HG03457 (cell line): Measurements from ENCODE around the gene UHMK1.
"Not testable (repeated sequence)": the region's sequence is repeated elsewhere in the genome, so short reads cannot be mapped to it uniquely, and the experiment has no call there.

Experiments used
- ATAC-seq: cut with Tn5 transposase; IDR thresholded peaks from one replicate; pipeline ENCODE4 v1.9.1; 2021; ENCODE audit warnings: moderate number of reproducible peaks; ENCODE audit not compliant: unreplicated experiment

Gene UHMK1

GRCh38 chr1:162564762-162565218, 67.2 kb downstream of the UHMK1 start:
- ATAC-seq = no peak

DNA sequence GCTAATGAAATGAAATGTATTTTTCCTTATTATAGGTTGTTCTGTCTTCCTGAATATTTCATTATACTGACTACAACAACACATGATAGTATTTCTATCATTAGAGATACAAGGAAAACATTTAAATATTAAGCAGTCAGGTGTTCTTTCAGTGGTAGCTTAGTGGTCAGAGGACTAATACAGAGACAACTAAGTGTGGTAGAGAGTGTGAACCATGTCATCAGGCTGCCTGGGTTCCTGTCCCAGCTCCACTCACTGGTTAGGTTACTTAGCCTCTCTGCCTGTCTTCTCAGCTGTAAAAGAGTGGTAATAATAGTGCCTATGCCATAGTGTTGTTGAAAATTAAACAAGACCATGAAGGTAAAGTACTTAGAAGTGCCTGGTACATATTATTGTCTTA, 67.8 kb downstream of the UHMK1 start:
- ATAC-seq = no peak

DNA sequence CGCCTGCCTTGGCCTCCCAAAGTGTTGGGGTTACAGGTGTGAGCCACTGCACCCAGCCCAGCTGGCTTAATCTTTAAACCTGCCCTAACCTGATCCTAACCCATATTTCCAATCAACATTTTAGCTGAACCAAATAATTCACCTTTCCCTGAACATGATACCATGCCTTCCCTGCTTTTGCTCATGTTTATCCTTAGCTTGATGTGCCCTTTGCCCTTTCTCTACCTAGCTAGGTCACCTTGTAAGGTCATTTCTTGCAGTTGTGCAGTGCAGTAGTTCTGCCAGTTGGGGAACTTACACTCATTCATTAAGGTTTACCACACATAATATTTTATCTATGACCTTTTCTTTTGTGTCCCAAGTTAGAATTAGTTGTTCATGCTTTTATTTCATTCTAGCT, 69.3 kb downstream of the UHMK1 start:
- ATAC-seq = no peak

- no peak for ATAC-seq
Measured at GRCh38 chr1:162568802-162569201, 71.2 kb downstream of the UHMK1 start.

- ATAC-seq = no peak
Measured at GRCh38 chr1:162570718-162571117, 73.1 kb downstream of the UHMK1 start.

DNA sequence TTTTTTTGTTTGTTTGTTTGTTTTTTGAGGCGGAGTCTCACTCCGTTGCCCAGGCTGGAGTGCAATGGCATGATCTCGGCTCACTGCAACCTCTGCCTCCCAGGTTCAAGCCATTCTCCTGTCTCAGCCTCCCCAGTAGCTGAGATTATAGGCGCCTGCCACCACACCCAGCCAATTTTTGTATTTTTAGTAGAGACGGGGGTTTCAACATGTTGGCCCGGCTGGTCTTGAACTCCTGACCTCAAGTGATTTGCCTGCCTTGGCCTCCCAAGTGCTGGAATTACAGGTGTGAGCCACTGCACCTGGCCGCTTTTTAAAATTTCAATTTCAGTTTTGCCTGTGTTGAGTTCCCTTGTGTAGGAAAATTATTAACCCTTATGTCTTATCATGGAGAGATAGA, 73.5 kb downstream of the UHMK1 start:
- ATAC-seq = not testable (repeated sequence)

DNA sequence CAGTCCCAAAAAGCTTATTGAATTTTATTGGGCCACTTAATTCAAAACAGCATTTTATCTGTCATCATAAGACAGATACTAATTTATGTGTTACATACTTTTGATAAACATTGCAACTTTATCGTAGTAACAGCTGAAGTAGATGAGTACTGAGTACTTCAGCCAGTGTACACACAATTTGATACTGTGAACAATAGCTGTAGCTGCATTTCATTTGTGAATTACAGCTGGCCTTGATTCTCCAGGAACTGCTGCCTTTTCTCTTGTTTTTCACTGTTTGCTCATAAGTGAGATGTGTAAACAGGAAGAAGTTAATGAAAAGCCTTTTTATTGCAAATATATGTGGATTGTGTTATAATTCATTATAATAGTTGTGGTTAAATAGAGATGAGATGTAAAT, 74.1 kb downstream of the UHMK1 start:
- ATAC-seq = no peak

GRCh38 chr1:162573136-162573535, 75.5 kb downstream of the UHMK1 start:
- ATAC-seq = no peak

DNA sequence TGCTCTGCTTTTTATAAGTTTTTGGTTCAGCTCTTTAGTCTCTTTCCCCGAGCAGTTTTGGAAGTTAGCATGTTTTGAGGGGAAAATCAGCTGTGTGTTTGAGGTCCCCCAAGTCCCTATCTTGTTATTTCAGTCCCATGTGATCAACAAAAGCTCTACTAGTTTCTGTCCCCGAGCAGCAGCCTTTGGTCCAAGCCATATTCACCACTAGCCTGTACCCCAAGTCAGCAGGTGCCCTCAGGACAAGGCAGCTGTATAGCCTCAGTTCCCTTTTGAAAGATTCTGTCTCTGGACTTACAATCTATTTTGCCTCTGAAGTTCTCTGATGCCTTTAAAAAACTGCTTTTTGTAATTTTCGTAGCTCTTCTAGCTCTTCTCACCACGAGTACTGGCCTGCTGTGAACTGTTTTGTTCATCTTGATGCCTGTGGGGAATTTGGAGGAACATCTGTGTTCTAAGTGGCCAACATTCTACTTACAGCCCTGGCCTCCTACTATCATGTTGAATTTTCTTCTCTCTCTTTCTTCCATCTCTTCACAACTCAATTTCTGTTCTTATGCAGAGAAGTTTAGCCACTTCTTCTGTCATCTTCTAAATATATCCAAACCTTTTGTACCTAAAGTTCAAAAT, 80.6 kb downstream of the UHMK1 start:
- no peak for ATAC-seq

- no peak for ATAC-seq
Measured at GRCh38 chr1:162578936-162579335, 81.3 kb downstream of the UHMK1 start.
